Mucosa of stomach (tissue), 1 donor: Measurements from ENCODE around the gene TRAPPC12.

Source experiments
- H3K27me3 ChIP-seq: one replicate; pipeline ENCODE4 v1.7.0; 2013; ENCODE audit warnings: mild to moderate bottlenecking, low read length; ENCODE audit not compliant: control insufficient read depth, insufficient read depth
- H3K36me3 ChIP-seq: one replicate; pipeline ENCODE4 v1.7.0; 2013; ENCODE audit warnings: low read length; ENCODE audit not compliant: control insufficient read depth, insufficient read depth
- H3K4me1 ChIP-seq: one replicate; pipeline ENCODE4 v1.7.0; 2013; ENCODE audit warnings: mild to moderate bottlenecking, low read length; ENCODE audit not compliant: control insufficient read depth, insufficient read depth
- H3K4me3 ChIP-seq: one replicate; pipeline ENCODE4 v1.7.0; 2013; ENCODE audit warnings: low read length
- H3K9ac ChIP-seq: one replicate; pipeline ENCODE4 v1.7.0; 2013; ENCODE audit warnings: mild to moderate bottlenecking, low read length, moderate library complexity
- H3K9me3 ChIP-seq: one replicate; pipeline ENCODE4 v1.7.0; 2013; ENCODE audit warnings: mild to moderate bottlenecking, low read length, moderate library complexity; ENCODE audit not compliant: control insufficient read depth
- donor health status: Pancreatic carcinoma.

The TRAPPC12 gene

DNA sequence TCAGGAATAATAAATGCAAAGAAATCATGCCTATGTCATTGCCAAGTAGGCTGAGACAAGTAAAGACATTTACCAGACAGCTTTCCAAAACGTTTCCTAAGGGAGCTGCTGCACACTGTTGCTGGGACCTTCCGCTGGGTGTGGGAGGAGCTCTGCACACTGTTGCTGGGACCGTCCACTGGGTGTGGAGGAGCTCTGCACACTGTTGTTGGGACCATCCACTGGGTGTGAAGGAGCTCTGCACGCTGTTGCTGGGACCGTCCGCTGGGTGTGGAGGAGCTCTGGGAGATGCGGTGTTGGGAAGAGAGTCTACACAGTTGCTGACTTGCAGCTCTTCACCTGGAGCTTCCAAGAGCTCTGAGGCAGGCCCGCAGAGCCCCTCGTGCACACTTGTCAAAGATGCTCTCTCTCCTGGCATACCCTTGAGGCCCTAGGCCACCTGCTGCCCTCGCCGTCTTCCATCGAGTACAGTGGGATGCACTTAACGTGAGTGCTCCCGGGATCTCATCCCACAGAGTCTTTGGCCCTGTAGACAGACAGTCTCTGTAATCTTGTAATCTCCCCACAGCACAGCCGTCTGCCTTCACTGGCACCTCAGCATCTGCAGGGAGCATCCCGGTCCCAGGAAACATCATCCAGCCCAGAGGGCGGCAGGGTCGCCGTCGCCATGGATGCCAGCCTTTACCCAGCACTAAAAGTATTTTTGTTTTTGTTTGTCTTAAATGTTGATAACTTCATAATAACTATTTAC, 51.4 kb downstream of the TRAPPC12 start:
- no peak overlapping the region for H3K9ac ChIP-seq
- no peaks in the 10 kb centered on the region for H3K27me3 ChIP-seq
- no peaks in the 10 kb centered on the region for H3K9me3 ChIP-seq
- H3K36me3 ChIP-seq, result peaks cover 4% of the 10 kb centered on the region
- no peak overlapping the region for H3K4me3 ChIP-seq
- no peaks in the 10 kb centered on the region for H3K4me1 ChIP-seq

DNA sequence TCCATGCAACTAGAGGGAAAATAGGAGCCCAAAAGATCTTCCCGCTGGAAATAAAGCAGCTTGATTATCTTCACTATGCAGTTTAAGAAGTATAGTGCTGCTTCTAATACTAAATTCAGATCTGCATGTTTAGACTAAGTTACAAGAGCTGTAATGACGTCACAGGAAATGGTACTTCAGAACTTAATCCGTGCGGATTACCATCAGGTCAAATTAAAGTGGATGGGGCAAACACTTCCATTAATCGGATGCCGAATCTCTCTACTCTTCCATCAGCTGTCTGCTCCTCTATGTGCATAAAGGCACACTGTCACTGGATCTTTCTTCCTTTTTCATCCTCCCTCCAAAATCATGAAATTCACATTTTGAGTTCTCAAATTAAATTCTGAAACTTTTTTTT, 52.6 kb downstream of the TRAPPC12 start:
- Histone ChIP-seq H3K27me3 (no peaks in the 10 kb centered on the region), H3K36me3 (no peaks in the 10 kb centered on the region), H3K9me3 (no peaks in the 10 kb centered on the region), H3K9ac (no peak overlapping the region), H3K4me3 (no peak overlapping the region), H3K4me1 (no peaks in the 10 kb centered on the region)

DNA sequence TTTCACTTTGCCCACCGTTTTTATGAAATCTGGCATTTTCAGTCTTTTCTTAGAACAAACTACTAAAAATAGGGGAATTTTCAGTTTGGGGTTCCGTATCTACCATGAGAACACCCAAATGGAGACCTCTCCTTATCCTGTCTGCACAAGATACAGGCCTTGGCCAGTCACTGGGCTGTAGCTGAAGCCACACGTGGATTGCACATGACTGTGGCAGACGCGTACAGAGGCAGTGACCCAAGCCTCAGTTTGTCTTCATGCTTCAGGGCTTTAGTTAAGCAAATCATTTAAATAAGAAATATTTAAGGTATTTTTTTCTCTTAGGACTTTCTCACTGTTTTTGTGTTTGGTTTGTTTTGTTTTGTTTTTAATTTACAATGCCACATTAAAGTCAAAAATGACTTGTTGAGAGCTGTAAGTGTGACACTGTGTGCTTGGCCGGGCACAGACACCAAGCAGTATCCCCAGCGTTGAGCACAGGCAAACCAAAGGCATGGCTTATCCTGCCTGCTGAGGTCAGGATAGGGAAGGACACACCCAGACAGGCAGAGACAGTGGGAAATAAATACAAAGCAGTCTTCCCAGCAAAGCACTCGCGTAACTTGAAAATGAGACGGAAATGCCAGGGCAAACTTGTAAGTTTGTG, 53.3 kb downstream of the TRAPPC12 start:
- H3K36me3 ChIP-seq, result no peaks in the 10 kb centered on the region
- H3K4me3 ChIP-seq, result no peak overlapping the region
- H3K27me3 ChIP-seq, result no peaks in the 10 kb centered on the region
- no peak overlapping the region for H3K9ac ChIP-seq
- H3K4me1 ChIP-seq, result no peaks in the 10 kb centered on the region
- H3K9me3 ChIP-seq, result no peaks in the 10 kb centered on the region

DNA sequence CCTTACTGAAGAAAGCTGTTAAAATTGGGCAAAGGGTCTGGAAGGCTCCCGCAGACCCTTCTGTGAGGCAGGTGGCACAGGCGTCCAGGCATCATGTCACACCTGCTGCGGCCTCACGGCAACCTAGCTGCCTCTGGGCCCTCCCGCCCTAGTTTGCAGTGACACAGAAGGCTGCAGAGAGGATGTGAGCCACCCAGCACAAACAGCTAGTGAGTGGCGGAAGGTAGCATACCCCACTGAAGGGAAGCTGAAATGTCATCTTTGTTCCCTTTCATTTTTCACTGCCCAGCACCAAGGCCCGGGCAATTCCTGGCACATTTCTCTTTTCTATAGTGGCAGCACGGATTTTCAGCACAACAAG, 53.8 kb downstream of the TRAPPC12 start:
- Histone ChIP-seq H3K9ac (no peak overlapping the region), H3K9me3 (no peaks in the 10 kb centered on the region), H3K4me1 (no peaks in the 10 kb centered on the region), H3K4me3 (no peak overlapping the region), H3K27me3 (no peaks in the 10 kb centered on the region), H3K36me3 (no peaks in the 10 kb centered on the region)

DNA sequence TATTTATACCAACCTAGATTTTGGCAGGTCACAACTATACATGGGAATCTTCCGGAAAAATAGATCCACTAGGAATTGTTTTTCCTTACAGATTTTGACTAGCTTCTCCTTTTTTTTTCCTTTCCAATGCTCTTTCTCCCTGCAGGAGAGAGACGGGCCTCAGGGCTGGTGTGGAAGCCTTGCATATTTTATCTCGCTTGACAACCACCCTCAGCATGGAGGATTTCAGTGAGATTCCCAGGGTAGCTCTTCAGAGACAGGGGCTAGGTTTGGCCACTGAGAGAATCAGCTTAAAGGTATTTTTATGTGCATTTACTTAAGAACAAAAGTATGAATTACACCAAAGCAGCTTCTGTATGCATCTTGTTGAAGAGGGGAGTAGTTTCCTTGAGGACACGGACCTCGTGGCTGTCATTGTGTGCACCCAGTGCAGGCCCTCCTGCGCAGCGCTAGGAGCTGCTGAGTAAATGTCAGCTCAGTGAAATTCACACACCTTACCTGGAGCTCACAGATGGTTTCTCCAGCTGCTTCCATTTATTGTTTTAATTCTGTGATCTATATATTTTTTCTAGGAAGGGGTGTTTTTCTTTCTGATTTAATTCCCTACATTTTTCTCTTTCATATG, 54.4 kb downstream of the TRAPPC12 start:
- no peak overlapping the region for H3K9ac ChIP-seq
- H3K27me3 ChIP-seq, result no peaks in the 10 kb centered on the region
- H3K4me3 ChIP-seq, result no peak overlapping the region
- H3K36me3 ChIP-seq, result no peaks in the 10 kb centered on the region
- H3K4me1 ChIP-seq, result no peaks in the 10 kb centered on the region
- no peaks in the 10 kb centered on the region for H3K9me3 ChIP-seq

DNA sequence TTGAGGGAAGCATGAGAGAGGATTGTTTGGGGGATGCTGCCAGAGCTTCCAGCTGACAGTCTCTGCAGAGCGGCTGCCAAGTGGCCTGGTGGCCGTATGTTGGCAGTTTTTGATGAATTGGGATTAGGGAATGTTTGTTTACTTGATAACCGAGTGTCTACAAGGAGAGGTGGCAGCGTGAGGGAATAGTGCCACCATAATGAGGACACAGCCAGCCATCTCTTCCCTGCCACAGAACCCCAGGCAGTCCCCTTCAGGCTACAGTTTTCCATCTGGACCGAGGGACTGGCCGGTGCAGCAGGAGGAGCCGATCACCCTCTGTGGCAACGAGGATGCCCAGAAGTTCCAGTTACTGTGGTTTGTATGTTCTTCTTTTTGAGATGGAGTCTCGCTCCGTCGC, 55.2 kb downstream of the TRAPPC12 start:
- Histone ChIP-seq H3K27me3 (no peaks in the 10 kb centered on the region), H3K36me3 (no peaks in the 10 kb centered on the region), H3K9me3 (no peaks in the 10 kb centered on the region), H3K9ac (no peak overlapping the region), H3K4me1 (no peaks in the 10 kb centered on the region), H3K4me3 (no peak overlapping the region)

DNA sequence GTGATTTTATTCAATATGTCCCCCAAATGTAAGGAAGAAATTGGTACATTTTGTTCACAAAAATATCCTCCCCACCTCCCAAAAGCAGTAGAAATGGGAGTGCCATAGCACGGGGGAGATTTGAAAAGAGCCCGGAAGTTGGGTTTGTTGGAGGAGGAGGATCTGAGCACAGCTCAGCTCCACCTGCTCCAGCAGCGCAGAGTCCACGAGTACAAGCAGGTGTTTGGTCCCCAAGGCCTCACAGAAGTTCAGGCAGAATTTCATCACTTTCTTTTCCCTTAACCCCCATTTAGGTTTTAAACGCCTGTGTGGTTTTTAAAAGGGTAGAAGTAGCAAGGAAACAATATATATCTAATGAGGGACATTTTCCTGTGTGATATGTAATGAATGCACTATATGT, 56.0 kb downstream of the TRAPPC12 start:
- Histone ChIP-seq H3K4me3 (no peak overlapping the region), H3K36me3 (no peaks in the 10 kb centered on the region), H3K4me1 (no peaks in the 10 kb centered on the region), H3K27me3 (no peaks in the 10 kb centered on the region), H3K9me3 (no peaks in the 10 kb centered on the region), H3K9ac (no peak overlapping the region)

DNA sequence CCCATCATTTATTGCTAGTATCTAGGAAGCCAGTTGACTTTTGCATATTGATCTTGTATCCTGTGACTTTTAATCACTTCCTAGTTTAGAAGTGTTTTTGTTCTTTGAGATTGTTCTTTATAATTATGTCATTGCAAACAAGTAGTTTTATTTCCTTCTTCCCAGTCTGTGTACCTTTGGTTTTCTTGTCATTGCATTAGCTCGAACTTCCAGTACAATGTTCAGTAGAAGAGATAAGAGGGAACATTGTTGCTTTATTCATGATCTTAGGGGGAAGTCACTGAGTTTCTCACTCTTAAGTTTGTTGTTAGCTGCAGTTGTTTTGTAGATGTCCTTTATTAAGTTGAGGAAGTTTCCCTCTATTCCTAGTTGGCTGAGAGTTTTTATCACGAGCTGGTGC, 61.0 kb downstream of the TRAPPC12 start:
- H3K4me1 ChIP-seq, result peaks cover 8% of the 10 kb centered on the region
- no peak overlapping the region for H3K9ac ChIP-seq
- H3K36me3 ChIP-seq, result peaks cover 4% of the 10 kb centered on the region
- H3K9me3 ChIP-seq, result no peaks in the 10 kb centered on the region
- H3K4me3 ChIP-seq, result no peak overlapping the region
- H3K27me3 ChIP-seq, result no peaks in the 10 kb centered on the region

DNA sequence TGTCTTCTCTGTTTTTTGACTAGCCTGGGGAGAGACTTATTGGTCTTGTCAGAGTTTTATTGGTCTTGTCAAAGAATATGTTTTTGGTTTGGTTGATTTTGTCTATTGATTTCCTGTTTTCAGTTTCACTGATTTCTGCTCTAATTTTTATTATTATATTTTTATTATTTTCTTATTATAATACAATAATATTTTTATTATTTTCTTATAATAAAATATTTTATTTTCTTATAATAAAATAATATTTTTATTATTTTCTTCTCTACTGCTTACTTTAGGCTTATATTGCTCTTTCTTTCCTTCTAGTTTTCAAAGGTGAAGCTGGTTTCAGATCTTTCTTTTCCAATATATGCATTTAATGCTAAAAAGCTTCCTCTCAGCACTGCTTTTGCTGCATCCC, 62.0 kb downstream of the TRAPPC12 start:
- no peak overlapping the region for H3K4me3 ChIP-seq
- H3K36me3 ChIP-seq, result peaks cover 4% of the 10 kb centered on the region
- H3K4me1 ChIP-seq, result peaks cover 8% of the 10 kb centered on the region
- H3K27me3 ChIP-seq, result no peaks in the 10 kb centered on the region
- H3K9me3 ChIP-seq, result no peaks in the 10 kb centered on the region
- no peak overlapping the region for H3K9ac ChIP-seq

DNA sequence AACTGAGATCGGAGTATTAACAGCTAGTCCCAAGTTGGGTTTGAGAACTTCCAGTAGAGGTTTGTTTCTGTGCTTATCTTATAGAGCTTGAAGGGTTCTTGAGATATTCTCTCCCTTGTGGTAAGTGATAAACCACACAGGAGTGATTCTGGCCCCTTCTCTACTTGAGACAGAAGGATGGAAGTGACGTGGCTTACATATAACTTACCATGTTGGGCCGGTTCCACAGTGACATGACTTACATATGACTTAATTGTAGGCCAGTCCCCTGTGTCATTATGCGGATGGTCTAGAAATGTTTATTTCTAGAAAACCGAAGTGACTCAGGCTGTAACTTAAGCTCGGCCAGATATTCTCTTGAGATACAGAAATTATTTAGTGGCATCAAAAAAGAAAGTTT, 62.7 kb downstream of the TRAPPC12 start:
- H3K27me3 ChIP-seq, result no peaks in the 10 kb centered on the region
- peaks cover 8% of the 10 kb centered on the region for H3K4me1 ChIP-seq

DNA sequence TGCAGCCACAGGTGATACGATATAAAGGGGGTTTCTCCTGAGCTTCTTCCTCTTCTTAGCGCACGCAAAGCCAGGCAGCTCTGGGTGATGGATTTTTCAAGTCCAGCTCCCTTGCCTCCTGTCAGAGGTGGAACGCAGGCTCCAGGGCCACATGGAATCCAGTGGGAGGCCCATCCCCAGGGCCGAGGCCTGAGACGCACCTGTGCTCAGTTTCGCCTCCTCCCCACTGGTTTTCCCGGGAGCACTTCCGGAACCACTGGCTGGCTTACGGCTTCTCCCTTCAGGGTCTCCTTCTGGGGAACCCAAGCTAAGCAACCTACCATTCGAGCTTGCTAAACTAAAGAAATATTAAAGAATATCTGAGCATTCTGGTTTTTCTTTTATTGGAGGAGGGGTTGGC, 63.6 kb downstream of the TRAPPC12 start:
- Histone ChIP-seq H3K9ac (no peak overlapping the region), H3K27me3 (no peaks in the 10 kb centered on the region), H3K9me3 (no peaks in the 10 kb centered on the region), H3K4me1 (peaks cover 8% of the 10 kb centered on the region), H3K4me3 (no peak overlapping the region), H3K36me3 (peaks cover 4% of the 10 kb centered on the region)

More for the DNA sequence above, 62.7 kb downstream of the TRAPPC12 start:
- Histone ChIP-seq H3K4me3 (no peak overlapping the region), H3K9ac (no peak overlapping the region), H3K36me3 (peaks cover 4% of the 10 kb centered on the region), H3K9me3 (no peaks in the 10 kb centered on the region)

DNA sequence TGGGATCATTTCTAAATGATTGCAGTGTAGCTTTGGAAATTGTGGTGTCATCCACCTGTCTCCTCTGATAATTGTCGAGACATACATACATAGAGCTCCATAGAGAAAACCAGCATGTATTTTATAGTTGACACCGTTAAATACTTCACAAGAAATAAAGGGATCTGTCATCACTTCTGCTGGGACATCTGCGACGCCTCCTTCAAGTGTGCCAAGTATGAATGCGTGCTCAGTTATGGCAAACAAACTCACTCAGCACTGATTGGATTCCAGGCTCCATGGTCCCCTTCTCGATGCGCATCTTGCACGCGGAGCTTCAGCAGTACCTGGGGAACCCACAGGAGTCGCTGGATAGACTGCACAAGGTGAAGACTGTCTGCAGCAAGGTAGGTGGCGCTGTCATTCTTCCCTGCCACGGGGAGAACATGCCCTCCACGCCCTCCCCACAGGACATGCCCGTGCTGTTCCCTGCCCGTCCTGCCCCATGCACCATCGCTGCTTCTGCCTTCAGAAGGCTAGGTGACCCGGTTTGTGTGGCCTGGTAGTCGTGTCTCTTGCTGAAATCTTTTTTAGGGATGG, 64.1 kb downstream of the TRAPPC12 start:
- no peaks in the 10 kb centered on the region for H3K27me3 ChIP-seq
- H3K9me3 ChIP-seq, result no peaks in the 10 kb centered on the region
- H3K9ac ChIP-seq, result no peak overlapping the region
- peaks cover 4% of the 10 kb centered on the region for H3K36me3 ChIP-seq
- H3K4me1 ChIP-seq, result peaks cover 8% of the 10 kb centered on the region
- no peak overlapping the region for H3K4me3 ChIP-seq
